ENCODE data around the gene CERS1. TPM values are rescaled to one million over a fixed set of nuclear protein-coding genes. Genes with fewer than 3 reads are reported as not detected.

Gene CERS1
- total and polyA plus RNA-seq, 4 donors, result 0.28 TPM; not detected in 3

GRCh38 chr19:18897094-18898029, 1.4 kb upstream of the CERS1 start:
- H3K9me3 ChIP-seq (ENCODE audit: control insufficient read depth in 4 of 4, low read length in 3 of 4), result no peaks in the 10 kb centered on the region
- H3K9ac ChIP-seq (ENCODE audit: low read depth in 1 of 2, low read length in 2 of 2), result no peak overlapping the region
- H3K4me1 ChIP-seq (ENCODE audit: control insufficient read depth in 4 of 4, insufficient read depth in 4 of 4, low read length in 3 of 4), result peaks cover 2 to 21% (median 10%) of the 10 kb centered on the region in 4 donors
- TF ChIP-seq RXRA (IDR thresholded peaks at IDR 0.05), result no peak
- TF ChIP-seq NR2F2 (IDR thresholded peaks at IDR 0.05), result no peak
- no peak for TF ChIP-seq GABPA (IDR thresholded peaks at IDR 0.05 in 1 of 2, conservative IDR thresholded peaks at IDR 0.05 in 1 of 2)
- no peak for TF ChIP-seq JUND (IDR thresholded peaks at IDR 0.05)
- TF ChIP-seq, protein P1, sequence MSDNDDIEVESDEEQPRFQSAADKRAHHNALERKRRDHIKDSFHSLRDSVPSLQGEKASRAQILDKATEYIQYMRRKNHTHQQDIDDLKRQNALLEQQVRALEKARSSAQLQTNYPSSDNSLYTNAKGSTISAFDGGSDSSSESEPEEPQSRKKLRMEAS (IDR thresholded peaks at IDR 0.05), result no peak
- TF ChIP-seq, protein P2, sequence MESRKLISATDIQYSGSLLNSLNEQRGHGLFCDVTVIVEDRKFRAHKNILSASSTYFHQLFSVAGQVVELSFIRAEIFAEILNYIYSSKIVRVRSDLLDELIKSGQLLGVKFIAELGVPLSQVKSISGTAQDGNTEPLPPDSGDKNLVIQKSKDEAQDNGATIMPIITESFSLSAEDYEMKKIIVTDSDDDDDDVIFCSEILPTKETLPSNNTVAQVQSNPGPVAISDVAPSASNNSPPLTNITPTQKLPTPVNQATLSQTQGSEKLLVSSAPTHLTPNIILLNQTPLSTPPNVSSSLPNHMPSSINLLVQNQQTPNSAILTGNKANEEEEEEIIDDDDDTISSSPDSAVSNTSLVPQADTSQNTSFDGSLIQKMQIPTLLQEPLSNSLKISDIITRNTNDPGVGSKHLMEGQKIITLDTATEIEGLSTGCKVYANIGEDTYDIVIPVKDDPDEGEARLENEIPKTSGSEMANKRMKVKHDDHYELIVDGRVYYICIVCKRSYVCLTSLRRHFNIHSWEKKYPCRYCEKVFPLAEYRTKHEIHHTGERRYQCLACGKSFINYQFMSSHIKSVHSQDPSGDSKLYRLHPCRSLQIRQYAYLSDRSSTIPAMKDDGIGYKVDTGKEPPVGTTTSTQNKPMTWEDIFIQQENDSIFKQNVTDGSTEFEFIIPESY (IDR thresholded peaks at IDR 0.05), result no peak
- no peak for TF ChIP-seq FOXA2 (IDR thresholded peaks at IDR 0.05)
- no peak for TF ChIP-seq SP1 (IDR thresholded peaks at IDR 0.05)
- no peak for TF ChIP-seq YY1 (IDR thresholded peaks at IDR 0.05)
- H3K36me3 ChIP-seq (ENCODE audit: control insufficient read depth in 4 of 4, insufficient read depth in 3 of 4, low read depth in 1 of 4, low read length in 3 of 4), result peaks cover 0 to 24% (median 7%) of the 10 kb centered on the region in 4 donors
- H3K4me3 ChIP-seq (ENCODE audit: low read depth in 1 of 3, low read length in 3 of 3), result no peak overlapping the region
- no peak overlapping the region for H3K27ac ChIP-seq (ENCODE audit: low read depth in 1 of 2, low read length in 2 of 2)
- DNase-seq (ENCODE audit: low spot score), result no peak
- 93% methylated on average over 25 of the region's 25 CpGs for WGBS
- H3K27me3 ChIP-seq (ENCODE audit: control insufficient read depth in 4 of 4, insufficient read depth in 4 of 4, low read length in 3 of 4), result peaks cover 0 to 5% (median 0%) of the 10 kb centered on the region in 4 donors

GRCh38 chr19:18896421-18896841, 473 bp upstream of the CERS1 start:
- WGBS, result 31% methylated on average over 33 of the region's 33 CpGs

More at GRCh38 chr19:18896421-18896841, 473 bp upstream of the CERS1 start:
- TF ChIP-seq NR2F2 (IDR thresholded peaks at IDR 0.05) (no peak), HNF4A (conservative IDR thresholded peaks at IDR 0.05) (no peak), ATF3 (IDR thresholded peaks at IDR 0.05) (no peak), FOXA1 (IDR thresholded peaks at IDR 0.05) (no peak), RAD21 (IDR thresholded peaks at IDR 0.05) (no peak), JUND (IDR thresholded peaks at IDR 0.05) (no peak), FOXA2 (IDR thresholded peaks at IDR 0.05) (no peak), REST (IDR thresholded peaks at IDR 0.05) (no peak), YY1 (IDR thresholded peaks at IDR 0.05) (no peak), GABPA (IDR thresholded peaks at IDR 0.05 in 1 of 2, conservative IDR thresholded peaks at IDR 0.05 in 1 of 2) (no peak)
- TF ChIP-seq, protein P1 (IDR thresholded peaks at IDR 0.05), result no peak
- TF ChIP-seq, protein P2 (IDR thresholded peaks at IDR 0.05), result no peak
- DNase-seq (ENCODE audit: low spot score), result no peak
- Histone ChIP-seq H3K4me1 (ENCODE audit: control insufficient read depth in 4 of 4, insufficient read depth in 4 of 4, low read length in 3 of 4) (peaks cover 2 to 21% (median 10%) of the 10 kb centered on the region in 4 donors), H3K9me3 (ENCODE audit: control insufficient read depth in 4 of 4, low read length in 3 of 4) (no peaks in the 10 kb centered on the region), H3K36me3 (ENCODE audit: control insufficient read depth in 4 of 4, insufficient read depth in 3 of 4, low read depth in 1 of 4, low read length in 3 of 4) (peaks cover 0 to 22% (median 6%) of the 10 kb centered on the region in 4 donors), H3K4me3 (ENCODE audit: low read depth in 1 of 3, low read length in 3 of 3) (peak overlapping the region in 1 of 3 donors; percentile 49), H3K27me3 (ENCODE audit: control insufficient read depth in 4 of 4, insufficient read depth in 4 of 4, low read length in 3 of 4) (peaks cover 0 to 5% (median 0%) of the 10 kb centered on the region in 4 donors), H3K27ac (ENCODE audit: low read depth in 1 of 2, low read length in 2 of 2) (no peak overlapping the region), H3K9ac (ENCODE audit: low read depth in 1 of 2, low read length in 2 of 2) (no peak overlapping the region)
